H1 (cell line): ENCODE measurements around the gene FAM169A. TPM values are rescaled to one million over a fixed set of nuclear protein-coding genes. Genes with fewer than 3 reads are reported as not detected.

ENCODE experiments used
- CTCF ChIA-PET: fragments of 300-600 bp; sonication (Branson Sonifier 250); formaldehyde crosslinking; loops from one replicate; lab custom pipeline; 2021; ENCODE audit not compliant: partially characterized antibody; lab: Charles Lee
- POLR2A ChIA-PET: fragments of 300-600 bp; sonication (Branson Sonifier 250); formaldehyde crosslinking; loops from one replicate; lab custom pipeline; 2021; ENCODE audit warnings: inconsistent platforms; ENCODE audit not compliant: partially characterized antibody; lab: Charles Lee
- DNase-seq, 2 experiments: peaks; one replicate each; pipeline versions ENCODE4 v3.0.0 to v3.0.0-alpha.2; 2010 to 2022; ENCODE audit warnings: low spot score in 2 of 2, low read depth in 1 of 2, mixed read lengths in 1 of 2
- FAIRE-seq: peaks from 2 replicates; lab custom pipeline; 2011; peaks lifted over from hg19 to GRCh38; lab: Jason Lieb, UNC
- H2AFZ ChIP-seq: 2 replicates; pipeline ENCODE4 v1.8.1; 2012; ENCODE audit warnings: low read length, inconsistent platforms
- H2AK5ac ChIP-seq: 2 replicates; pipeline ENCODE4 v1.6.1; 2013; ENCODE audit warnings: low read depth, low read length
- H2BK120ac ChIP-seq: replicated peaks from 2 replicates; pipeline ENCODE3; 2013; ENCODE audit warnings: low read depth, low read length, inconsistent platforms
- H2BK12ac ChIP-seq: 2 replicates; pipeline ENCODE4 v1.6.1; 2013; ENCODE audit warnings: low read depth, low read length
- H2BK15ac ChIP-seq: 2 replicates; pipeline ENCODE4 v1.6.1; 2013; ENCODE audit warnings: low read length
- H2BK20ac ChIP-seq: 2 replicates; pipeline ENCODE4 v1.6.1; 2013; ENCODE audit warnings: low read length
- H2BK5ac ChIP-seq: 2 replicates; pipeline ENCODE4 v1.6.1; 2013; ENCODE audit warnings: low read depth, low read length
- H3K14ac ChIP-seq: 2 replicates; pipeline ENCODE4 v1.6.1; 2013; ENCODE audit warnings: inconsistent platforms; ENCODE audit not compliant: insufficient read length
- H3K18ac ChIP-seq: 2 replicates; pipeline ENCODE4 v1.6.1; 2013; ENCODE audit warnings: low read length; ENCODE audit errors: extremely low read depth
- H3K23ac ChIP-seq: 2 replicates; pipeline ENCODE4 v1.6.1; 2013; ENCODE audit warnings: inconsistent platforms; ENCODE audit not compliant: insufficient read length
- H3K23me2 ChIP-seq: 2 replicates; pipeline ENCODE4 v1.6.1; 2013; ENCODE audit warnings: low read depth, low read length
- H3K27ac ChIP-seq: 2 replicates; pipeline ENCODE4 v1.6.1; 2011; ENCODE audit warnings: low read depth, low read length, inconsistent platforms
- H3K27me3 ChIP-seq, 4 experiments: replicated peaks in 1 of 4; 1 replicate in 1 of 4; 2 replicates in 3 of 4; pipeline versions ENCODE4 v1.6.1 to v1.8.1; 2011 to 2013; ENCODE audit warnings: low read length in 3 of 4, mild to moderate bottlenecking in 3 of 4, inconsistent platforms in 2 of 4, mixed read lengths in 2 of 4, moderate library complexity in 1 of 4; ENCODE audit not compliant: control insufficient read depth in 3 of 4, insufficient read depth in 3 of 4; ENCODE audit errors: extremely low read depth in 1 of 4
- H3K36me3 ChIP-seq, 4 experiments: 2 replicates each; pipeline versions ENCODE4 v1.6.1 to v1.8.1; 2011 to 2013; ENCODE audit warnings: mild to moderate bottlenecking in 4 of 4, low read length in 3 of 4, moderate library complexity in 2 of 4, control low read depth in 1 of 4, inconsistent platforms in 1 of 4; ENCODE audit not compliant: insufficient read depth in 4 of 4, control insufficient read depth in 2 of 4
- H3K4ac ChIP-seq: replicated peaks from 2 replicates; pipeline ENCODE3; 2013; ENCODE audit warnings: low read length, low read depth, mixed read lengths, inconsistent platforms; ENCODE audit not compliant: insufficient read length
- H3K4me1 ChIP-seq, 4 experiments: replicated peaks in 1 of 4; 1 replicate in 1 of 4; 2 replicates in 3 of 4; pipeline versions ENCODE4 v1.6.1 to v1.8.1; 2011 to 2013; ENCODE audit warnings: low read length in 3 of 4, inconsistent platforms in 2 of 4, mixed read lengths in 1 of 4; ENCODE audit not compliant: insufficient read depth in 4 of 4, control insufficient read depth in 3 of 4
- H3K4me2 ChIP-seq, 2 experiments: 2 replicates each; pipeline versions ENCODE4 v1.6.1 to v1.8.1; 2011 to 2013; ENCODE audit warnings: low read depth in 2 of 2, low read length in 2 of 2, control low read depth in 1 of 2, inconsistent platforms in 1 of 2, mild to moderate bottlenecking in 1 of 2; ENCODE audit not compliant: insufficient read depth in 1 of 2
- H3K4me3 ChIP-seq, 4 experiments: fragments of 200-600, 300-600 bp in 1 of 4; sonication (generic), shearing (Covaris generic), sonication (Bioruptor Twin) in 1 of 4; 2 replicates each; pipeline versions ENCODE4 v1.5.1 to v1.8.1; 2011 to 2016; ENCODE audit warnings: low read length in 4 of 4, low read depth in 3 of 4, control low read depth in 2 of 4, inconsistent platforms in 2 of 4, mild to moderate bottlenecking in 2 of 4, mixed read lengths in 1 of 4, moderate library complexity in 1 of 4; ENCODE audit not compliant: insufficient read depth in 2 of 4; ENCODE audit errors: extremely low read depth in 1 of 4
- H3K56ac ChIP-seq: replicated peaks from 2 replicates; pipeline ENCODE3; 2013; ENCODE audit warnings: low read depth, mild to moderate bottlenecking, mixed read lengths, low read length, inconsistent platforms; ENCODE audit not compliant: insufficient read length
- H3K79me1 ChIP-seq: 2 replicates; pipeline ENCODE4 v1.6.1; 2013; ENCODE audit warnings: low read depth, low read length, control low read depth
- H3K79me2 ChIP-seq, 2 experiments: 2 replicates each; pipeline versions ENCODE4 v1.6.1 to v1.8.1; 2012 to 2013; ENCODE audit warnings: low read length in 2 of 2, mild to moderate bottlenecking in 2 of 2, inconsistent platforms in 1 of 2; ENCODE audit not compliant: insufficient read depth in 2 of 2, control insufficient read depth in 1 of 2
- H3K9ac ChIP-seq, 4 experiments: replicated peaks in 1 of 4; 1 replicate in 1 of 4; 2 replicates in 3 of 4; pipeline versions ENCODE4 v1.6.1 to v1.8.1; 2011 to 2013; ENCODE audit warnings: low read depth in 3 of 4, low read length in 3 of 4, control low read depth in 2 of 4, mild to moderate bottlenecking in 2 of 4, moderate library complexity in 2 of 4, inconsistent platforms in 1 of 4; ENCODE audit errors: extremely low read depth in 1 of 4
- H3K9me3 ChIP-seq, 2 experiments: 2 replicates each; pipeline versions ENCODE4 v1.6.1 to v1.8.1; 2012 to 2013; ENCODE audit warnings: mild to moderate bottlenecking in 2 of 2, moderate library complexity in 2 of 2, control low read depth in 1 of 2, inconsistent platforms in 1 of 2, low read depth in 1 of 2, low read length in 1 of 2, mixed read lengths in 1 of 2; ENCODE audit not compliant: insufficient read depth in 2 of 2
- H4K20me1 ChIP-seq, 2 experiments: replicated peaks in 1 of 2; 2 replicates each; pipeline versions ENCODE3 to v1.8.1; 2011 to 2013; ENCODE audit warnings: inconsistent platforms in 2 of 2, low read length in 2 of 2, mild to moderate bottlenecking in 1 of 2; ENCODE audit not compliant: insufficient read depth in 2 of 2, control insufficient read depth in 1 of 2
- H4K5ac ChIP-seq: 2 replicates; pipeline ENCODE4 v1.6.1; 2013; ENCODE audit warnings: low read length, low read depth, mixed read lengths, inconsistent platforms; ENCODE audit not compliant: insufficient read length
- H4K8ac ChIP-seq: 2 replicates; pipeline ENCODE4 v1.8.0; 2013; ENCODE audit warnings: mild to moderate bottlenecking, moderate library complexity, low read length, inconsistent platforms; ENCODE audit not compliant: insufficient read depth; ENCODE audit errors: extremely low read depth
- H4K91ac ChIP-seq: replicated peaks from 2 replicates; pipeline ENCODE3; 2013; ENCODE audit warnings: low read length, mixed read lengths, inconsistent platforms; ENCODE audit not compliant: insufficient read length
- ATF3 ChIP-seq: IDR thresholded peaks from 2 replicates; pipeline ENCODE4 v1.6.1; 2011; ENCODE audit warnings: low read depth, mild to moderate bottlenecking, low read length; ENCODE audit not compliant: insufficient read depth
- BCL11A ChIP-seq, 2 experiments: IDR thresholded peaks; one replicate each; pipeline ENCODE4 v1.6.1; 2011; ENCODE audit warnings: low read depth in 2 of 2, low read length in 2 of 2, mild to moderate bottlenecking in 2 of 2
- CBX5 ChIP-seq: fragments of 300-800, 300-1000 bp; sonication (generic); IDR thresholded peaks from 2 replicates; pipeline ENCODE4 v1.7.1; 2016; ENCODE audit warnings: antibody characterized with exemption, low read length, low read depth
- GTF2F1 ChIP-seq: IDR thresholded peaks from 2 replicates; pipeline ENCODE4 v1.6.1; 2012; ENCODE audit warnings: low read depth, low read length, improper control_type of control experiment, borderline replicate concordance
- KDM4A ChIP-seq: IDR thresholded peaks from one replicate; pipeline ENCODE4 v1.7.1; 2012; ENCODE audit warnings: low read depth, mild to moderate bottlenecking, moderate library complexity, low read length, inconsistent platforms; ENCODE audit not compliant: severe bottlenecking
- KDM5A ChIP-seq: fragments of 200-600 bp; IDR thresholded peaks from 2 replicates; pipeline ENCODE4 v1.7.1; 2012; ENCODE audit warnings: mild to moderate bottlenecking, low read length, inconsistent platforms, mixed read lengths
- MAFK ChIP-seq: IDR thresholded peaks from 2 replicates; pipeline ENCODE4 v1.6.1; 2012; ENCODE audit warnings: low read depth, mild to moderate bottlenecking, improper control_type of control experiment, low read length
- NANOG ChIP-seq: IDR thresholded peaks from 2 replicates; pipeline ENCODE4 v1.6.1; 2011; ENCODE audit warnings: low read length, low read depth, mild to moderate bottlenecking, inconsistent platforms; ENCODE audit not compliant: insufficient read depth, poor library complexity, severe bottlenecking
- POU5F1 ChIP-seq: IDR thresholded peaks from 2 replicates; pipeline ENCODE4 v1.6.1; 2011; ENCODE audit warnings: low read depth, mild to moderate bottlenecking, low read length, moderate library complexity
- RBBP5 ChIP-seq: IDR thresholded peaks from 2 replicates; pipeline ENCODE4 v1.7.1; 2012; ENCODE audit warnings: low read depth, mild to moderate bottlenecking, inconsistent platforms, low read length, moderate library complexity, borderline replicate concordance
- TAF7 ChIP-seq: optimal IDR thresholded peaks from 2 replicates; pipeline ENCODE3; 2011; ENCODE audit warnings: low read depth, mild to moderate bottlenecking, inconsistent platforms, low read length, moderate library complexity, borderline replicate concordance
- YY1 ChIP-seq: IDR thresholded peaks from 2 replicates; pipeline ENCODE4 v1.6.1; 2011; ENCODE audit warnings: low read depth, mild to moderate bottlenecking, low read length
- ZNF274 ChIP-seq: IDR thresholded peaks from 2 replicates; pipeline ENCODE4 v1.7.0; 2012; ENCODE audit warnings: low read length, borderline replicate concordance; ENCODE audit errors: extremely low read depth
- WGBS, 2 experiments: shearing (Covaris generic) in 1 of 2; methylation state at CpG; one replicate each; pipeline versions ENCODE4 v1.1.6 to v1.1.7; 2013 to 2015; ENCODE audit warnings: low lambda C conversion rate in 2 of 2, mixed read lengths in 2 of 2, inconsistent platforms in 1 of 2, low coverage in 1 of 2, missing lambda C conversion rate in 1 of 2; ENCODE audit not compliant: insufficient replicate concordance in 2 of 2, insufficient coverage in 1 of 2, insufficient read length in 1 of 2; ENCODE audit errors: extremely low coverage in 1 of 2, missing lambda C conversion rate in 1 of 2; 5-methylcytosine and 5-hydroxymethylcytosine counted together
- polyA plus RNA-seq, 7 experiments: library from polyadenylated mRNA; depleted of rRNA in 3 of 7; stranded (reverse) in 5 of 7; unstranded in 2 of 7; fragments of >200 nt in 5 of 7; fragments of 200-250 nt in 2 of 7; gene quantifications; 1 replicate in 5 of 7; 2 replicates in 1 of 7; 4 replicates in 1 of 7; pipeline versions ENCODE4 v1.2.1 to v1.2.3, GENCODE V29; 2011 to 2013; ENCODE audit warnings: missing spikeins in 2 of 7, mixed read lengths in 2 of 7
- total RNA-seq: library from RNA; stranded (reverse); fragmentation: NEBNext Ultra II Directional; extraction: Animal tissue kit (Norgen Biotek cat#: 25700); gene quantifications from 2 replicates; pipeline ENCODE4 v1.2.1, GENCODE V29; 2021

The FAM169A gene
- total and polyA plus RNA-seq, 2 of the 8 experiments (the other 6 are each of a cell fraction or from before 2014, with no cell fraction given) = 12.6 to 83.1 TPM

- no peak overlapping the region for H3K4me3 ChIP-seq
- H4K20me1 ChIP-seq = no peaks in the 10 kb centered on the region
- ChIA-PET CTCF (interaction anchor here (1.1 kb wide), 1 partner anchor 15 kb away, joined by 3 read pairs; no protein-coding TSS in a partner anchor), POLR2A (no interaction called here)
- no peak for DNase-seq
- H2BK20ac ChIP-seq = 0 out of 2 replicates have a peak overlapping the region, but pooled peaks have one; percentile 1
- H3K27ac ChIP-seq = no peak overlapping the region
- H2AFZ ChIP-seq = no peak overlapping the region
- H3K9me3 ChIP-seq = peaks cover 0 to 4% of the 10 kb centered on the region in 2 experiments; a peak in 2 of 4 replicates
- no peak overlapping the region for H2BK120ac ChIP-seq
- no peaks in the 10 kb centered on the region for H3K4me1 ChIP-seq
- H2AK5ac ChIP-seq = no peak overlapping the region
- H4K5ac ChIP-seq = no peak overlapping the region
- no peak for FAIRE-seq
- no peak overlapping the region for H3K18ac ChIP-seq
- H3K23ac ChIP-seq = no peak overlapping the region
- H4K8ac ChIP-seq = no peak overlapping the region; the same call in 1 of the 2 replicates
- no peak overlapping the region for H2BK15ac ChIP-seq
- H3K27me3 ChIP-seq = no peaks in the 10 kb centered on the region
- TF ChIP-seq ZNF274 (no peak), NANOG (no peak), KDM5A (no peak), ATF3 (no peak), POU5F1 (no peak), KDM4A (no peak), TAF7 (no peak), GTF2F1 (no peak), BCL11A (IDR thresholded peaks at IDR 0.05; ENCODE audit: low read depth in 2 of 2, low read length in 2 of 2) (no peak), YY1 (no peak), RBBP5 (no peak), MAFK (no peak), CBX5 (no peak)
- H3K56ac ChIP-seq = no peak overlapping the region
- H3K9ac ChIP-seq = no peak overlapping the region
- no peak overlapping the region for H2BK12ac ChIP-seq
- WGBS, 2 experiments = 92% methylated on average over 5 of the region's 5 CpGs; no CpG with 5 or more reads in 1 of the 2 experiments
- no peaks in the 10 kb centered on the region for H3K36me3 ChIP-seq
- no peak overlapping the region for H3K4ac ChIP-seq
- no peak overlapping the region; the same call in 1 of the 2 replicates for H2BK5ac ChIP-seq
- H4K91ac ChIP-seq = no peak overlapping the region
- no peak overlapping the region for H3K4me2 ChIP-seq
- no peaks in the 10 kb centered on the region for H3K79me2 ChIP-seq
- H3K14ac ChIP-seq = no peak overlapping the region
- no peaks in the 10 kb centered on the region; the same call in 1 of the 2 replicates for H3K23me2 ChIP-seq
- H3K79me1 ChIP-seq = no peaks in the 10 kb centered on the region
Measured at GRCh38 chr5:74895906-74896305, 29.7 kb upstream of the FAM169A start.
